Effector memory CD8-positive, alpha-beta T cell (primary cell): Measurements from ENCODE around the gene CHD9.
"Not testable (repeated sequence)": the region's sequence is repeated elsewhere in the genome, so short reads cannot be mapped to it uniquely, and the experiment has no call there.

ENCODE experiments used
- ATAC-seq: fragments of 150-1000 bp; cut with Tn5 transposase; replicated peaks from 2 replicates; pipeline ENCODE4 v1.10.0; 2021; ENCODE audit warnings: mild to moderate bottlenecking, moderate library complexity
- DNase-seq, 3 experiments: peaks; one replicate each; pipeline ENCODE4 v3.0.0; 2021
- H3K27ac Mint-ChIP-seq, 2 donors: one replicate each; pipeline ENCODE4 v1.8.0; 2022; ENCODE audit warnings: mild to moderate bottlenecking in 2 of 2, mixed read lengths in 2 of 2, moderate library complexity in 2 of 2
- H3K27me3 Mint-ChIP-seq, 2 donors: one replicate each; pipeline ENCODE4 v1.8.0; 2022; ENCODE audit warnings: mixed read lengths in 2 of 2
- H3K36me3 Mint-ChIP-seq: one replicate; pipeline ENCODE4 v1.8.0; 2022; ENCODE audit warnings: mild to moderate bottlenecking, moderate library complexity, mixed read lengths; ENCODE audit not compliant: insufficient read depth
- H3K4me1 Mint-ChIP-seq, 2 donors: one replicate each; pipeline ENCODE4 v1.8.0; 2022; ENCODE audit warnings: low read depth in 2 of 2, mixed read lengths in 2 of 2
- H3K4me3 Mint-ChIP-seq, 2 donors: one replicate each; pipeline ENCODE4 v1.8.0; 2022; ENCODE audit warnings: mild to moderate bottlenecking in 2 of 2, mixed read lengths in 2 of 2, moderate library complexity in 2 of 2
- H3K9me3 Mint-ChIP-seq, 2 donors: one replicate each; pipeline ENCODE4 v1.8.0; 2022; ENCODE audit warnings: mixed read lengths in 2 of 2

CHD9 gene

GRCh38 chr16:53073022-53073421 is 18.2 kb downstream of the CHD9 start:
- DNase-seq (no peak), ATAC-seq (no peak)
- Mint-ChIP-seq H3K27me3 (no peaks in the 10 kb centered on the region), H3K36me3 (peaks cover 7% of the 10 kb centered on the region), H3K4me1 (peaks cover 27 to 35% of the 10 kb centered on the region in 2 donors), H3K27ac (peak overlapping the region in 1 of 2 donors; percentile 44), H3K9me3 (peaks cover 0 to 3% of the 10 kb centered on the region in 2 donors), H3K4me3 (no peak overlapping the region)

GRCh38 chr16:53074296-53074695 is 19.5 kb downstream of the CHD9 start:
- not testable (repeated sequence) for H3K36me3 Mint-ChIP-seq, H3K27me3 Mint-ChIP-seq, H3K9me3 Mint-ChIP-seq, ATAC-seq, H3K4me3 Mint-ChIP-seq, DNase-seq, H3K27ac Mint-ChIP-seq
- H3K4me1 Mint-ChIP-seq: peaks cover 27 to 36% of the 10 kb centered on the region in 2 donors

GRCh38 chr16:53075461-53075860 is 20.7 kb downstream of the CHD9 start:
- not testable (repeated sequence) for H3K36me3 Mint-ChIP-seq, H3K27ac Mint-ChIP-seq, H3K9me3 Mint-ChIP-seq, H3K4me3 Mint-ChIP-seq, ATAC-seq, H3K27me3 Mint-ChIP-seq, DNase-seq
- H3K4me1 Mint-ChIP-seq: peaks cover 21 to 25% of the 10 kb centered on the region in 2 donors

- no peak for DNase-seq
- Mint-ChIP-seq H3K27ac (peak overlapping the region in 1 of 2 donors; percentile 38), H3K27me3 (no peaks in the 10 kb centered on the region), H3K9me3 (no peaks in the 10 kb centered on the region), H3K4me3 (no peak overlapping the region), H3K36me3 (peaks cover 4% of the 10 kb centered on the region), H3K4me1 (peaks cover 18 to 27% of the 10 kb centered on the region in 2 donors)
- ATAC-seq: no peak
Measured at GRCh38 chr16:53078247-53078646, 23.5 kb downstream of the CHD9 start.

- peaks cover 4% of the 10 kb centered on the region for H3K36me3 Mint-ChIP-seq
- no peak for DNase-seq
- H3K4me3 Mint-ChIP-seq: no peak overlapping the region
- no peaks in the 10 kb centered on the region for H3K9me3 Mint-ChIP-seq
- no peaks in the 10 kb centered on the region for H3K27me3 Mint-ChIP-seq
- H3K4me1 Mint-ChIP-seq: peaks cover 18 to 23% of the 10 kb centered on the region in 2 donors
- ATAC-seq: no peak
- H3K27ac Mint-ChIP-seq: peak overlapping the region in 1 of 2 donors; percentile 38
Measured at GRCh38 chr16:53078765-53079485, 24.1 kb downstream of the CHD9 start.

DNA sequence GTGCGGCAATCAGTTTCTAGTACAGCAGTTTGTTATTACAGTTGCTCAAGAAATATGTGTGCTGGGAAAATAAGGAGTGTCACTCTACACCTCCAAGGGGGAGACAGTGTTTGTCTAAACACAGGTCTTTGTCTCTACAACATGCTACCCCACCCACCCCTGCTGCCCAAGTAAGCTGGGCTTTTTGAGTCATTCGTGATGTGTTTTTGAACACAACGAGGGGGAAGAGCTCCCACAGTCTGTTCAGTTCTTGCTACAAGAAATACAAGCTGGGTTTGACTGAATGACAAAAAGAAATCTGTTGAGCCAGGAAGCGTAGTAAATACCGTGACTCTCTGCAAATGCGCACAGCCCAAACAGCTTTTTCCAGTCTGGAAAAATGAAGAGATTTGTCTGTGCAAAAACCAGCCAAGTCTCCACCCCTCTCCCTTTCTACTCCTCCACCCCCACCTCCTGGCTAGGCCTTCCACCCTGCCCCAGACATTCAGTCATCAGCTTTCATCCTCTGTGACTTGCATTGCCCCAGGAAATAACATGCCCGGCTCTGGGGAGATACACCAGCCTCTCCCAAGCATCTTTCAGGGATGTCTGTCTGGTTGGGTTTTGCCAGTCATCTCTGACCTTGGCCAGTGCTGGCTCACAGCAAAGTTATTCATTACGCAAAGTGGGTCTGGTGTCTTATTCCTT is 25.7 kb downstream of the CHD9 start:
- no peak for DNase-seq
- Mint-ChIP-seq H3K27ac (no peak overlapping the region), H3K27me3 (no peaks in the 10 kb centered on the region)

DNA sequence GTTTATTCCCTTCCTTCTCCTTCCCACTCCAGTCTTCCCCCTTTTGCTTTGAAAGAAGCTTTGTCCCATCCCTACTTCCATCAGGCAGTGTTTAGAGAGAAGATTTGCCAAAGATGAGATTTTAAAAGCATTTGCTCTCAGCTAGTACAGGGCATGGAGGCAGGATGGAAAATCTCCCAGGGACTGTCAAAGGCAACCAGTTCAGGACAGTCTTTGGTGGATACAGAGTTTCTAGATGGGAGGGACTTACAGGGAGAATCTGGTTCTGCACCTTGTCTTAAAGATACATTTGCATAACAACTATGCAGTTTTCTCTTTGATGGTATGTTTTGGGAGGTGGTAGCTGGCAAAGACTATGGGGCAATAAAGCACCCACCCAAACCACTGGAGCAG is 26.2 kb downstream of the CHD9 start:
- H3K9me3 Mint-ChIP-seq: no peaks in the 10 kb centered on the region
- H3K27ac Mint-ChIP-seq: no peak overlapping the region
- H3K27me3 Mint-ChIP-seq: no peaks in the 10 kb centered on the region
- no peak overlapping the region for H3K4me3 Mint-ChIP-seq
- H3K4me1 Mint-ChIP-seq: peaks cover 18 to 22% of the 10 kb centered on the region in 2 donors
- no peaks in the 10 kb centered on the region for H3K36me3 Mint-ChIP-seq
- DNase-seq (no peak), ATAC-seq (no peak)

More for the DNA sequence above, 25.7 kb downstream of the CHD9 start:
- H3K36me3 Mint-ChIP-seq: peaks cover 4% of the 10 kb centered on the region
- no peaks in the 10 kb centered on the region for H3K9me3 Mint-ChIP-seq
- H3K4me3 Mint-ChIP-seq: no peak overlapping the region
- ATAC-seq: no peak
- peaks cover 18 to 22% of the 10 kb centered on the region in 2 donors for H3K4me1 Mint-ChIP-seq

DNA sequence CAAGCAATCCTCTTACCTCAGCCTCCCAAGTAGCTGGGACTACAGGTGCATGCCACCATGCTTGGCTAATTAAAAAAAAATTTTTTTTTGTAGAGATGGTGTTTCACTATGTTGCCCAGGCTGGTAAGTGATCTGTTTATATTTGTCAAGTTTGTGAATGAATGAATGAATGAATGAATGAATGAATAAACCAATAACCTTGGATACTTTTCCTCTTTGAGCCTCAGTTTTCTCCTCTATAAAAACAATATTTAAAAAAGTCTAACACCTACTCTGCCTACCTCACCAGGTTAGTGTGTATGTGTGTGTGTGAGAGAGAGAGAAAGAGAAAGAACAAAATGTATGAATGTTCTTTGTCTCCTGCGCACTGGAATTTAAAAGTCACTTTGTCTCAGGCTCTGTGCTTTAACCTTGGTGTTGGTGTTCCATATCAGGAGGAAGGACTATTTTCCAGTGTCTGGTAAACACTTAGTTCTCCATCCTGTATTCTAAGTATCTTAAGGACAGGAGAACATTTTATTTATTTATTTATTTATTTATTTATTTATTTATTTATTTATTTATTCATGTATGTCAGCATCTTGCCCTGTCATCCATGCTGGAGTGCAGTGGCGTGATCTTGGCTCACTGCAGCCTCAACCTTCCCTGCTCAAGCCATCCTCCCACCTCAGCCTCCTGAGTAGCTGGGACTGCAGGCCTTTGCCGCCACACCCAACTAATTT is 27.1 kb downstream of the CHD9 start:
- peaks cover 18 to 23% of the 10 kb centered on the region in 2 donors for H3K4me1 Mint-ChIP-seq
- ATAC-seq: no peak
- H3K9me3 Mint-ChIP-seq: no peaks in the 10 kb centered on the region
- H3K27me3 Mint-ChIP-seq: no peaks in the 10 kb centered on the region
- no peak overlapping the region for H3K4me3 Mint-ChIP-seq
- no peaks in the 10 kb centered on the region for H3K36me3 Mint-ChIP-seq
- no peak for DNase-seq
- H3K27ac Mint-ChIP-seq: no peak overlapping the region

DNA sequence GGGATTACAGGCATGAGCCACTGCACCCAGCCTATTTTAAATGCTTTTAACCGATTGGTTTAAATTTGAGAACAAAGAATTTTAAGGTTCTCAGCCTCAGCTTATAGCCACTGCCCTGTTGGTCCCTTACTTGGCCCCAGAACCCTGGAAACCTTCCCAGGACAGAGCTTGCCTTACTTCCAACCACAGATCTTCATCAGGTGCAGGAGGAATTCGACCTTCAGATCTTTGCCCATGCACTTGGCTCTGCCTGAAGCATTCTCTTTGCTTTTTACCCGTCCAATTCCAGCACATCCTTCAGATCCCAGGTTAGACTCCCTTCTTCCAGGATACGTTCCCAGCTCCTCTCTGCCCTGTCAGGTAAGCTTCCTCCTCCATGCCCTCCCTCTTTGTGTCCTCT is 27.7 kb downstream of the CHD9 start:
- H3K4me1 Mint-ChIP-seq: peaks cover 18 to 25% of the 10 kb centered on the region in 2 donors
- no peaks in the 10 kb centered on the region for H3K27me3 Mint-ChIP-seq
- no peaks in the 10 kb centered on the region for H3K36me3 Mint-ChIP-seq
- DNase-seq (no peak), ATAC-seq (no peak)
- no peaks in the 10 kb centered on the region for H3K9me3 Mint-ChIP-seq
- H3K4me3 Mint-ChIP-seq: no peak overlapping the region
- peak overlapping the region in 1 of 2 donors; percentile 31 for H3K27ac Mint-ChIP-seq

GRCh38 chr16:53083119-53083518 is 28.3 kb downstream of the CHD9 start:
- H3K9me3 Mint-ChIP-seq: no peaks in the 10 kb centered on the region
- no peaks in the 10 kb centered on the region for H3K27me3 Mint-ChIP-seq
- no peak for DNase-seq
- no peak for ATAC-seq
- H3K36me3 Mint-ChIP-seq: peaks cover under 1% of the 10 kb centered on the region
- H3K4me1 Mint-ChIP-seq: peaks cover 16 to 23% of the 10 kb centered on the region in 2 donors
- H3K4me3 Mint-ChIP-seq: no peak overlapping the region
- peak overlapping the region in 1 of 2 donors; percentile 31 for H3K27ac Mint-ChIP-seq

DNA sequence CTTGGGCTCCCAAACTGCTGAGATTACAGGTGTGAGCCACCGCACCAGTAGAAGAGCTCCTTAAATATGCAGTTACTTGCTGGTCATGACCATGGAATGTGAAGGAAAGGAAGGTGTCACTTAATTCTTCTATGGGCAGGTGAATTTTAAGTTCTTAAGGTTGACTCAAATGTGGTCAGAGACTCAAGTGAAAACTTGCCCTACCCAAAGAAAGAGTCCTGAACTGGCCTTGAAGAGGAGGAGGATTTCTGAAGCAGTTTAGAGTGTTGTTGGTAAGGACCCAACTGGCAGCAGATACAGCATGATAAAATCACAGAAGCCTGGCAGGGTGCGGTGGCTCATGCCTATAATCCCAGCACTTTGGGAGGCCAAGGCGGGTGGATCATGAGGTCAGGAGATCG is 29.4 kb downstream of the CHD9 start:
- H3K27me3 Mint-ChIP-seq: no peaks in the 10 kb centered on the region

GRCh38 chr16:53084746-53085334 is 30.0 kb downstream of the CHD9 start:
- Mint-ChIP-seq H3K4me3 (no peak overlapping the region), H3K9me3 (no peaks in the 10 kb centered on the region), H3K36me3 (peaks cover 4% of the 10 kb centered on the region), H3K27me3 (no peaks in the 10 kb centered on the region), H3K4me1 (peaks cover 10 to 22% of the 10 kb centered on the region in 2 donors), H3K27ac (no peak overlapping the region)
- no peak for ATAC-seq
- DNase-seq: no peak

More for the DNA sequence above, 29.4 kb downstream of the CHD9 start:
- H3K27ac Mint-ChIP-seq: peak overlapping the region in 1 of 2 donors; percentile 18
- no peak for ATAC-seq
- H3K9me3 Mint-ChIP-seq: no peaks in the 10 kb centered on the region
- no peak overlapping the region for H3K4me3 Mint-ChIP-seq
- H3K36me3 Mint-ChIP-seq: peaks cover 4% of the 10 kb centered on the region
- no peak for DNase-seq
- H3K4me1 Mint-ChIP-seq: peaks cover 5 to 20% of the 10 kb centered on the region in 2 donors

- DNase-seq (no peak), ATAC-seq (no peak)
- no peak overlapping the region for H3K4me3 Mint-ChIP-seq
- H3K36me3 Mint-ChIP-seq: peaks cover 4% of the 10 kb centered on the region
- H3K9me3 Mint-ChIP-seq: no peaks in the 10 kb centered on the region
- H3K27ac Mint-ChIP-seq: peak overlapping the region; percentile 2 to 88
- peaks cover 16 to 28% of the 10 kb centered on the region in 2 donors for H3K4me1 Mint-ChIP-seq
- no peaks in the 10 kb centered on the region for H3K27me3 Mint-ChIP-seq
Measured at GRCh38 chr16:53085369-53085843, 30.6 kb downstream of the CHD9 start.
